ENCODE data around the gene TMEFF1. TPM values are rescaled to one million over a fixed set of nuclear protein-coding genes. Genes with fewer than 3 reads are reported as not detected.

TMEFF1 gene
- total RNA-seq, 1 donor from 2014 or later: 9.1 TPM

DNA sequence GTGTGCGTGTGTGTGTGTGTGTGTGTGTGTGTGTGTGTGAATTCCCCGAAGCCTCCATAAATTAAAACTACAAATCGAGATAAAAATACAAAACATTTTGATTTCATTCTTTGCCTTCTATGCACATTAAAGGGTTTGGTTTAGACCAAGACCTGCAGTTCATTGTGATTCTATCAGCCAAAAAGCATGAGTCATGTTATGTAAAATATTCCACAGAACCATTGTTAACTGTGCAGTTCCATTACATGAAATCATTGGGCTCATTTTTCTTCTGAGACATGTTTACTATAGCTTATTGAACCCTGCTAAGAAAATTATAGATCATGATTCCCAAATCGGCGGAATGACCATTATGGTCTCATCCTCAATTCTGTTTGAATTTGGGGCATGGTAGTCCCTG lies 116.6 kb downstream of the TMEFF1 start:
- H3K36me3 Mint-ChIP-seq (ENCODE audit: unreplicated experiment): no peaks in the 10 kb centered on the region
- TF ChIP-seq, protein P1, sequence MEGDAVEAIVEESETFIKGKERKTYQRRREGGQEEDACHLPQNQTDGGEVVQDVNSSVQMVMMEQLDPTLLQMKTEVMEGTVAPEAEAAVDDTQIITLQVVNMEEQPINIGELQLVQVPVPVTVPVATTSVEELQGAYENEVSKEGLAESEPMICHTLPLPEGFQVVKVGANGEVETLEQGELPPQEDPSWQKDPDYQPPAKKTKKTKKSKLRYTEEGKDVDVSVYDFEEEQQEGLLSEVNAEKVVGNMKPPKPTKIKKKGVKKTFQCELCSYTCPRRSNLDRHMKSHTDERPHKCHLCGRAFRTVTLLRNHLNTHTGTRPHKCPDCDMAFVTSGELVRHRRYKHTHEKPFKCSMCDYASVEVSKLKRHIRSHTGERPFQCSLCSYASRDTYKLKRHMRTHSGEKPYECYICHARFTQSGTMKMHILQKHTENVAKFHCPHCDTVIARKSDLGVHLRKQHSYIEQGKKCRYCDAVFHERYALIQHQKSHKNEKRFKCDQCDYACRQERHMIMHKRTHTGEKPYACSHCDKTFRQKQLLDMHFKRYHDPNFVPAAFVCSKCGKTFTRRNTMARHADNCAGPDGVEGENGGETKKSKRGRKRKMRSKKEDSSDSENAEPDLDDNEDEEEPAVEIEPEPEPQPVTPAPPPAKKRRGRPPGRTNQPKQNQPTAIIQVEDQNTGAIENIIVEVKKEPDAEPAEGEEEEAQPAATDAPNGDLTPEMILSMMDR (IDR thresholded peaks at IDR 0.05): no peak
- H3K4me1 Mint-ChIP-seq (ENCODE audit: unreplicated experiment): no peaks in the 10 kb centered on the region
- H3K27me3 Mint-ChIP-seq (ENCODE audit: unreplicated experiment): no peaks in the 10 kb centered on the region
- no peak for DNase-seq (ENCODE audit: extremely low spot score, unreplicated experiment)
- no peak overlapping the region for H3K4me3 Mint-ChIP-seq (ENCODE audit: unreplicated experiment)
- H3K9me3 Mint-ChIP-seq (ENCODE audit: unreplicated experiment): no peaks in the 10 kb centered on the region
- H3K27ac Mint-ChIP-seq (ENCODE audit: unreplicated experiment): no peak overlapping the region

GRCh38 chr9:100590481-100590880 lies 117.5 kb downstream of the TMEFF1 start:
- Mint-ChIP-seq H3K27ac (ENCODE audit: unreplicated experiment) (no peak overlapping the region), H3K4me1 (ENCODE audit: unreplicated experiment) (peaks cover under 1% of the 10 kb centered on the region)

DNA sequence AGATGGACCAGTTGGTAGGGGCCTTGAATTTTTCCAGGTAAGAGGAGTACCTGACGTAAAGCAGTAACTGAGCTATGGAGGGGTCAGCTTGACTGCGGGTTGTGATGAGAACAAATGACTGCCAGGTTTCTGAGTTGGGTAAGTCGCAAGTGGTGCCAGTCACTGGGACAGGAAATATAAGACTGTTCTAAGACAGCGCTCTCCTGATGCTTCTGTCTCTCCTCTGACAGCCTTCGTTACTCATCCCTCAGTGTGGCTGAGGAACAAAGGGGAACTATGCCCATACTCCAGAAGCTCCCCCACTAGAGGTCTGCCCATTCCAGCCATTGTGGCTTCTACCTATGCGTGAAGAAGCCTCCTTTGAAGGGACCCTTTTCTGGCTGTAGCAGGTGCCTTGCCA lies 118.2 kb downstream of the TMEFF1 start:
- Mint-ChIP-seq H3K4me1 (ENCODE audit: unreplicated experiment) (peaks cover 1% of the 10 kb centered on the region), H3K36me3 (ENCODE audit: unreplicated experiment) (no peaks in the 10 kb centered on the region), H3K27ac (ENCODE audit: unreplicated experiment) (no peak overlapping the region)

More at GRCh38 chr9:100590481-100590880, 117.5 kb downstream of the TMEFF1 start:
- H3K36me3 Mint-ChIP-seq (ENCODE audit: unreplicated experiment): no peaks in the 10 kb centered on the region
- TF ChIP-seq, protein P1 (IDR thresholded peaks at IDR 0.05): no peak
- no peak for DNase-seq (ENCODE audit: extremely low spot score, unreplicated experiment)
- no peak overlapping the region for H3K4me3 Mint-ChIP-seq (ENCODE audit: unreplicated experiment)
- no peaks in the 10 kb centered on the region for H3K9me3 Mint-ChIP-seq (ENCODE audit: unreplicated experiment)
- H3K27me3 Mint-ChIP-seq (ENCODE audit: unreplicated experiment): no peaks in the 10 kb centered on the region

GRCh38 chr9:100591639-100592412 lies 118.9 kb downstream of the TMEFF1 start:
- Mint-ChIP-seq H3K4me3 (ENCODE audit: unreplicated experiment) (no peak overlapping the region), H3K9me3 (ENCODE audit: unreplicated experiment) (no peaks in the 10 kb centered on the region), H3K27me3 (ENCODE audit: unreplicated experiment) (peaks cover 4% of the 10 kb centered on the region), H3K4me1 (ENCODE audit: unreplicated experiment) (peaks cover 1% of the 10 kb centered on the region), H3K36me3 (ENCODE audit: unreplicated experiment) (no peaks in the 10 kb centered on the region), H3K27ac (ENCODE audit: unreplicated experiment) (no peak overlapping the region)
- TF ChIP-seq, protein P1 (IDR thresholded peaks at IDR 0.05): no peak
- DNase-seq (ENCODE audit: extremely low spot score, unreplicated experiment): no peak

More for the DNA sequence above, 118.2 kb downstream of the TMEFF1 start:
- Mint-ChIP-seq H3K27me3 (ENCODE audit: unreplicated experiment) (peaks cover 4% of the 10 kb centered on the region), H3K9me3 (ENCODE audit: unreplicated experiment) (no peaks in the 10 kb centered on the region), H3K4me3 (ENCODE audit: unreplicated experiment) (no peak overlapping the region)
- TF ChIP-seq, protein P1 (IDR thresholded peaks at IDR 0.05): no peak
- DNase-seq (ENCODE audit: extremely low spot score, unreplicated experiment): no peak

- no peaks in the 10 kb centered on the region for H3K36me3 Mint-ChIP-seq (ENCODE audit: unreplicated experiment)
- no peak for DNase-seq (ENCODE audit: extremely low spot score, unreplicated experiment)
- peaks cover 13% of the 10 kb centered on the region for H3K4me1 Mint-ChIP-seq (ENCODE audit: unreplicated experiment)
- peaks cover 12% of the 10 kb centered on the region for H3K27me3 Mint-ChIP-seq (ENCODE audit: unreplicated experiment)
- no peak overlapping the region for H3K4me3 Mint-ChIP-seq (ENCODE audit: unreplicated experiment)
- H3K27ac Mint-ChIP-seq (ENCODE audit: unreplicated experiment): no peak overlapping the region
- TF ChIP-seq, protein P1 (IDR thresholded peaks at IDR 0.05): peak; percentile 89
- no peaks in the 10 kb centered on the region for H3K9me3 Mint-ChIP-seq (ENCODE audit: unreplicated experiment)
Observed at GRCh38 chr9:100595391-100596199, 122.6 kb downstream of the TMEFF1 start.
